IMR-90 (cell line): Measurements from ENCODE around the gene CYB5R4. TPM values are rescaled to one million over a fixed set of nuclear protein-coding genes. Genes with fewer than 3 reads are reported as not detected.
"Not testable (repeated sequence)": the region's sequence is repeated elsewhere in the genome, so short reads cannot be mapped to it uniquely, and the experiment has no call there.

Experiments used
- ATAC-seq: fragments of 200-7000 bp; cut with Tn5 transposase; 2 replicates; pipeline ENCODE4 v1.9.1; 2020; ENCODE audit warnings: low read depth, mild to moderate bottlenecking, moderate library complexity
- BruUV-seq: library from RNA; stranded (reverse); fragments of 400-500 nt; replicated peaks from 2 replicates; lab custom pipeline; 2021; lab: Mats Ljungman, UMichigan
- CTCF ChIA-PET: fragments of 300-600 bp; formaldehyde crosslinking; extraction: SDS; loops from one replicate; lab custom pipeline; 2021; ENCODE audit warnings: antibody characterized with exemption; lab: Yijun Ruan, JAX
- POLR2A ChIA-PET: fragments of 300-600 bp; sonication (Branson Sonifier 250); formaldehyde crosslinking; loops from one replicate; lab custom pipeline; 2022; ENCODE audit warnings: antibody characterized with exemption; ENCODE audit not compliant: unreplicated experiment; lab: Charles Lee
- DNase-seq: peaks from one replicate; pipeline ENCODE4 v3.0.0; 2013
- H2AFZ ChIP-seq: replicated peaks from 2 replicates; pipeline ENCODE3; 2013; ENCODE audit warnings: low read length, mild to moderate bottlenecking; ENCODE audit not compliant: poor library complexity
- H2AK5ac ChIP-seq: 2 replicates; pipeline ENCODE4 v1.6.1; 2013; ENCODE audit warnings: low read depth, low read length, inconsistent platforms
- H2AK9ac ChIP-seq: replicated peaks from 2 replicates; pipeline ENCODE3; 2013; ENCODE audit warnings: mild to moderate bottlenecking, low read depth, low read length, moderate library complexity; ENCODE audit not compliant: poor library complexity
- H2BK120ac ChIP-seq: 2 replicates; pipeline ENCODE4 v1.6.1; 2013; ENCODE audit warnings: low read depth, low read length, inconsistent platforms
- H2BK15ac ChIP-seq: 3 replicates; pipeline ENCODE4 v1.6.1; 2013; ENCODE audit warnings: low read depth, low read length, inconsistent platforms
- H2BK20ac ChIP-seq: 2 replicates; pipeline ENCODE4 v1.6.1; 2013; ENCODE audit warnings: low read depth, mild to moderate bottlenecking, inconsistent platforms, low read length, moderate library complexity
- H2BK5ac ChIP-seq: 2 replicates; pipeline ENCODE4 v1.6.1; 2013; ENCODE audit warnings: mild to moderate bottlenecking, low read depth, low read length, inconsistent platforms; ENCODE audit not compliant: poor library complexity, severe bottlenecking
- H3K14ac ChIP-seq: replicated peaks from 2 replicates; pipeline ENCODE4 v1.6.1; 2013; ENCODE audit warnings: low read depth, low read length, inconsistent platforms
- H3K18ac ChIP-seq: 2 replicates; pipeline ENCODE4 v1.6.1; 2013; ENCODE audit warnings: low read depth, low read length, control low read depth
- H3K23ac ChIP-seq: 2 replicates; pipeline ENCODE4 v1.6.1; 2013; ENCODE audit warnings: low read depth, low read length, inconsistent platforms
- H3K27ac ChIP-seq: 2 replicates; pipeline ENCODE4 v1.5.1; 2013; ENCODE audit warnings: mild to moderate bottlenecking, control low read depth, low read length; ENCODE audit not compliant: insufficient read depth
- H3K27me3 ChIP-seq: 2 replicates; pipeline ENCODE4 v1.6.1; 2013; ENCODE audit warnings: low read length; ENCODE audit not compliant: control insufficient read depth, insufficient read depth
- H3K36me3 ChIP-seq: 2 replicates; pipeline ENCODE4 v1.6.1; 2013; ENCODE audit warnings: low read length, mixed read lengths; ENCODE audit not compliant: control insufficient read depth, insufficient read depth
- H3K4ac ChIP-seq: 2 replicates; pipeline ENCODE4 v1.6.1; 2013; ENCODE audit warnings: low read depth, low read length, inconsistent platforms
- H3K4me1 ChIP-seq: 2 replicates; pipeline ENCODE4 v1.6.1; 2013; ENCODE audit warnings: low read length, mixed read lengths; ENCODE audit not compliant: control insufficient read depth, insufficient read depth
- H3K4me2 ChIP-seq: 2 replicates; pipeline ENCODE4 v1.6.1; 2013; ENCODE audit warnings: low read depth, mild to moderate bottlenecking, control low read depth, low read length, moderate library complexity
- H3K4me3 ChIP-seq: 2 replicates; pipeline ENCODE4 v1.5.1; 2013; ENCODE audit warnings: low read depth, mild to moderate bottlenecking, control low read depth, low read length, moderate library complexity; ENCODE audit not compliant: insufficient read depth
- H3K56ac ChIP-seq: 2 replicates; pipeline ENCODE4 v1.6.1; 2013; ENCODE audit warnings: low read length, inconsistent platforms; ENCODE audit not compliant: insufficient read depth; ENCODE audit errors: extremely low read depth
- H3K79me1 ChIP-seq, 2 experiments: 2 replicates each; pipeline ENCODE4 v1.6.1; 2013; ENCODE audit warnings: low read length in 2 of 2, inconsistent platforms in 1 of 2, low read depth in 1 of 2
- H3K9ac ChIP-seq: 2 replicates; pipeline ENCODE4 v1.6.1; 2013; ENCODE audit warnings: low read depth, low read length, control low read depth
- H3K9me1 ChIP-seq: 2 replicates; pipeline ENCODE4 v1.6.1; 2013; ENCODE audit warnings: low read length, inconsistent platforms; ENCODE audit not compliant: insufficient read depth
- H3K9me3 ChIP-seq: 2 replicates; pipeline ENCODE4 v1.6.1; 2013; ENCODE audit warnings: low read length; ENCODE audit not compliant: control insufficient read depth, insufficient read depth
- H4K20me1 ChIP-seq: 2 replicates; pipeline ENCODE4 v1.6.1; 2013; ENCODE audit warnings: low read length, inconsistent platforms; ENCODE audit not compliant: insufficient read depth
- H4K5ac ChIP-seq: 2 replicates; pipeline ENCODE4 v1.6.1; 2013; ENCODE audit warnings: mild to moderate bottlenecking, low read depth, low read length, control low read depth
- H4K8ac ChIP-seq, 2 experiments: 2 replicates each; pipeline ENCODE4 v1.6.1; 2013; ENCODE audit warnings: low read depth in 2 of 2, low read length in 2 of 2, control low read depth in 1 of 2, inconsistent platforms in 1 of 2
- H4K91ac ChIP-seq: 2 replicates; pipeline ENCODE4 v1.6.1; 2013; ENCODE audit warnings: low read depth, low read length, inconsistent platforms; ENCODE audit not compliant: insufficient read depth
- WGBS, 2 experiments: methylation state at CpG; one replicate each; pipeline versions ENCODE4 v1.1.5 to v1.1.7; 2013; ENCODE audit warnings: missing lambda C conversion rate in 2 of 2; ENCODE audit not compliant: insufficient read length in 1 of 2; ENCODE audit errors: extremely low coverage in 2 of 2; 5-methylcytosine and 5-hydroxymethylcytosine counted together
- dilution Hi-C: fragments of 300-500 bp; cut with HindIII; formaldehyde crosslinking; loops from one replicate; pipeline ENCODE4 v1.14.3; 2018; ENCODE audit warnings: low sequenced_read_pairs; ENCODE audit not compliant: unreplicated experiment
- in situ Hi-C: fragments of 300-500 bp; cut with MboI; formaldehyde crosslinking; loops from 3 replicates; pipeline ENCODE4 v1.14.3; 2019; ENCODE audit warnings: low sequenced_read_pairs, inconsistent platforms, mixed read lengths
- intact Hi-C: fragments of 100-400 bp; cut with micrococcal nuclease; formaldehyde crosslinking; loops from 2 replicates; pipeline ENCODE4 v1.10.0; 2022
- polyA plus RNA-seq, 3 experiments: library from polyadenylated mRNA; depleted of rRNA; stranded (reverse); fragments of >200 nt; gene quantifications; 2 replicates each; pipeline ENCODE4 v1.2.3, GENCODE V29; 2012; ENCODE audit warnings: low replicate concordance in 1 of 3
- total RNA-seq: library from RNA; depleted of rRNA; stranded (reverse); fragments of >200 nt; gene quantifications from 2 replicates; pipeline ENCODE4 v1.2.3, GENCODE V29; 2012

Gene CYB5R4
- total and polyA plus RNA-seq, 2 of the 4 experiments (the other 2 are of a cell fraction), result 3.2 to 6.1 TPM

DNA sequence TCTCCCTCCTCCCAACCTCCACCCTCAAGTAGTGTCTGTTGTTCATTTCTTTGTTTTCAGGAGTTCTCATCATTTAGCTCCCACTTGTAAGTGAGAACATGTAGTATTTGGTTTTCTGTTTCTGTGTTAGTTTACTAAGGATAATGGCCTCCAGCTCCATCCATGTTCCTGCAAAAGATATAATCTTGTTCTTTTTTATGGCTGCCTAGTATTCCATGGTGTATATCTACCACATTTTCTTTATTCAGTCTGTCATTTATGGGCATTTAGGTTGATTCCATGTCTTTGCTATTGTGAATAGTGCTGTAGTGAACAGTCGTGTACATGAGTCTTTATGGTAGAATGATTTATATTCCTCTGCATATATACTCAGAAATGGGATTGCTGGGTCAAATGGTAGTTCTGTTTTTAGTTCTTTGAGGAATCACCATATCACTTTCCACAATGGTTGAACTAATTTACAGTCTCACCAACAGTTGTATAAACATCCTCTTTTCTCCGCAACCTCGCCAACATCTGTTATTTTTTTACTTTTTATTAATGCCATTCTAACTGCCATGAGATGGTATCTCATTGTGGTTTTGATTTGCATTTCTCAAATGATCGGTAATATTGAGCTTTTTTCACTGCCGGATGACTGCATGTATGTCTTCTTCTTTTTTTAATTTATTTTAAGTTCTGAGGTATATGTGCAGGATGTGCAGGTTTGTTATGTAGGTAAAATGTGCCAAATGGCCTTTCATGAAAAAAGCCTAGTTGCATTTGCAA lies 48.3 kb downstream of the CYB5R4 start:
- H4K8ac ChIP-seq, H3K18ac ChIP-seq, H2AFZ ChIP-seq, H2BK5ac ChIP-seq, H3K4ac ChIP-seq, H4K91ac ChIP-seq, H3K4me3 ChIP-seq, H3K23ac ChIP-seq, H3K14ac ChIP-seq, H3K27me3 ChIP-seq, H2AK5ac ChIP-seq, DNase-seq, H2BK120ac ChIP-seq, intact Hi-C loops, H3K4me2 ChIP-seq, POLR2A ChIA-PET, H3K9me3 ChIP-seq, BruUV-seq, H2AK9ac ChIP-seq, H3K36me3 ChIP-seq, H2BK15ac ChIP-seq, dilution Hi-C loops, H2BK20ac ChIP-seq, H3K9ac ChIP-seq, H3K4me1 ChIP-seq, H3K27ac ChIP-seq, H3K56ac ChIP-seq, H4K5ac ChIP-seq, in situ Hi-C loops, ATAC-seq, H3K9me1 ChIP-seq: not testable (repeated sequence)
- peaks cover 11% of the 10 kb centered on the region; the same call in 1 of the 2 replicates for H4K20me1 ChIP-seq
- CTCF ChIA-PET, result interaction anchor here (0.6 kb wide), 1 partner anchor 104 kb away, joined by 3 read pairs; no protein-coding TSS in a partner anchor
- WGBS, 2 experiments, result no CpG with 5 or more reads among the region's 5 CpGs
- H3K79me1 ChIP-seq, result peaks cover 16 to 20% of the 10 kb centered on the region in 2 experiments
